Glutamatergic neuron (in vitro differentiated cells): ENCODE results near the gene GEMIN8. TPM values are rescaled to one million over a fixed set of nuclear protein-coding genes. Genes with fewer than 3 reads are reported as not detected.
A peak's percentile ranks its signal among the peaks of the same experiment; 100 is the strongest.

ENCODE experiments used
- DNase-seq: peaks from one replicate; pipeline ENCODE4 v3.0.0; 2022
- H3K27ac Mint-ChIP-seq: one replicate; pipeline ENCODE4 v1.8.0; 2020; ENCODE audit warnings: mild to moderate bottlenecking, mixed read lengths, inconsistent platforms; ENCODE audit not compliant: unreplicated experiment
- H3K27me3 Mint-ChIP-seq: one replicate; pipeline ENCODE4 v1.8.0; 2020; ENCODE audit warnings: mild to moderate bottlenecking, moderate library complexity, mixed read lengths, inconsistent platforms; ENCODE audit not compliant: unreplicated experiment
- H3K36me3 Mint-ChIP-seq: one replicate; pipeline ENCODE4 v1.8.0; 2020; ENCODE audit warnings: mild to moderate bottlenecking, mixed read lengths, inconsistent platforms; ENCODE audit not compliant: unreplicated experiment
- H3K4me1 Mint-ChIP-seq: one replicate; pipeline ENCODE4 v1.8.0; 2020; ENCODE audit warnings: mild to moderate bottlenecking, low read depth, mixed read lengths, inconsistent platforms; ENCODE audit not compliant: unreplicated experiment
- H3K4me3 Mint-ChIP-seq: one replicate; pipeline ENCODE4 v1.8.0; 2020; ENCODE audit warnings: mild to moderate bottlenecking, mixed read lengths, inconsistent platforms; ENCODE audit not compliant: unreplicated experiment
- H3K9me3 Mint-ChIP-seq: one replicate; pipeline ENCODE4 v1.8.0; 2020; ENCODE audit warnings: mild to moderate bottlenecking, moderate library complexity, mixed read lengths, inconsistent platforms; ENCODE audit not compliant: unreplicated experiment
- total RNA-seq: library from RNA; stranded (reverse); fragmentation: NEBNext Ultra II Directional; extraction: Animal tissue kit (Norgen Biotek cat#: 25700); gene quantifications from one replicate; pipeline ENCODE4 v1.2.1, GENCODE V29; 2021; ENCODE audit not compliant: unreplicated experiment
- TF ChIP-seq, protein P1 (sequence below): fragments of 200-600 bp; sonication (generic); IDR thresholded peaks from one replicate; pipeline ENCODE4 v1.5.0; 2021; ENCODE audit not compliant: partially characterized antibody, unreplicated experiment

GEMIN8 gene
- total RNA-seq, 1 donor from 2014 or later = 8.2 TPM

DNA sequence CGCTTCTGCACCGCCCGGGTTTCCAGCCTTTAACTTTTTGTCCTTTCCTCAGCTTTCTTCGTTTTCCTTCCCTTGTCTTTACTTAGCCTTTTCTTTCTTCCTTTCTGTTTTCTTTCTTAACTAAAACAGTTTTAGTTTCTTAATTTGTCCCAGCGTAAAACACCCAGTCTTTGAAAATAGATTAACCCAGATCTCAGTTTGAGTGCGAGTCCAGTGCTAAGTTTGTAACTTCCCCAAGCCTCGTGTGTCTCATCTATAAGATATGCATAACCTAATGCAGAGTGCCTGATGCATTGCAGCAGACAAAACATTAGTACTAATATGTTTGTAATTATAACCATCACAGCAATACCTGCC, 460 bp upstream of the GEMIN8 start:
- H3K27ac Mint-ChIP-seq = peak overlapping the region; percentile 94
- TF ChIP-seq, protein P1, sequence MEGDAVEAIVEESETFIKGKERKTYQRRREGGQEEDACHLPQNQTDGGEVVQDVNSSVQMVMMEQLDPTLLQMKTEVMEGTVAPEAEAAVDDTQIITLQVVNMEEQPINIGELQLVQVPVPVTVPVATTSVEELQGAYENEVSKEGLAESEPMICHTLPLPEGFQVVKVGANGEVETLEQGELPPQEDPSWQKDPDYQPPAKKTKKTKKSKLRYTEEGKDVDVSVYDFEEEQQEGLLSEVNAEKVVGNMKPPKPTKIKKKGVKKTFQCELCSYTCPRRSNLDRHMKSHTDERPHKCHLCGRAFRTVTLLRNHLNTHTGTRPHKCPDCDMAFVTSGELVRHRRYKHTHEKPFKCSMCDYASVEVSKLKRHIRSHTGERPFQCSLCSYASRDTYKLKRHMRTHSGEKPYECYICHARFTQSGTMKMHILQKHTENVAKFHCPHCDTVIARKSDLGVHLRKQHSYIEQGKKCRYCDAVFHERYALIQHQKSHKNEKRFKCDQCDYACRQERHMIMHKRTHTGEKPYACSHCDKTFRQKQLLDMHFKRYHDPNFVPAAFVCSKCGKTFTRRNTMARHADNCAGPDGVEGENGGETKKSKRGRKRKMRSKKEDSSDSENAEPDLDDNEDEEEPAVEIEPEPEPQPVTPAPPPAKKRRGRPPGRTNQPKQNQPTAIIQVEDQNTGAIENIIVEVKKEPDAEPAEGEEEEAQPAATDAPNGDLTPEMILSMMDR = no peak

DNA sequence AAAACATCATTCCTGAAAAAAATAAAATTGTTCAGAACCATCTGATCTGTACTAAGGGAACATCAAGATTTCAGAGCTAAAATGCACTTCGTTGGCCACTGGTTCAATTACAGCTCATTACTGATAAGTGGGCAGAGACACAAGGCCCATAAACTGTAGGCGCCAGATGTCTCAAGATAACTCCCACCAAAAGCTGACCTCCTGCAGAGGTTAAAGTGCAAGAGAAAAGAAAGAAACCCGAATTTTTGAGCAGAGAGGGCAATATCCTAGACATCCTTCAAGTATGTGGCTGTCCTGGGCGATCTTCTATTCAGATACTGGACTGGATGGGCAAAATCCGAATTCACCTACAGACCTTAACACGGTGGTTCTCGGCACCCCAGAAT, 660 bp downstream of the GEMIN8 start:
- H3K4me1 Mint-ChIP-seq = peaks cover 8% of the 10 kb centered on the region
- TF ChIP-seq, protein P1 = no peak
- H3K27me3 Mint-ChIP-seq = peaks cover 4% of the 10 kb centered on the region
- H3K36me3 Mint-ChIP-seq = no peaks in the 10 kb centered on the region
- DNase-seq = no peak
- H3K27ac Mint-ChIP-seq = peak overlapping the region; percentile 93
- H3K4me3 Mint-ChIP-seq = peak overlapping the region; percentile 85
- H3K9me3 Mint-ChIP-seq = peaks cover 2% of the 10 kb centered on the region

More for the DNA sequence above, 460 bp upstream of the GEMIN8 start:
- Mint-ChIP-seq H3K9me3 (peaks cover 2% of the 10 kb centered on the region), H3K36me3 (no peaks in the 10 kb centered on the region), H3K4me3 (peak overlapping the region; percentile 100), H3K27me3 (peaks cover 4% of the 10 kb centered on the region), H3K4me1 (peaks cover 8% of the 10 kb centered on the region)
- DNase-seq = no peak

GRCh38 chrX:14028473-14028872, 1.2 kb downstream of the GEMIN8 start:
- Mint-ChIP-seq H3K9me3 (peaks cover 2% of the 10 kb centered on the region), H3K4me1 (peaks cover 8% of the 10 kb centered on the region), H3K27ac (no peak overlapping the region), H3K4me3 (peak overlapping the region; percentile 85), H3K36me3 (no peaks in the 10 kb centered on the region), H3K27me3 (peaks cover 2% of the 10 kb centered on the region)
- TF ChIP-seq, protein P1 = no peak
- DNase-seq = no peak

DNA sequence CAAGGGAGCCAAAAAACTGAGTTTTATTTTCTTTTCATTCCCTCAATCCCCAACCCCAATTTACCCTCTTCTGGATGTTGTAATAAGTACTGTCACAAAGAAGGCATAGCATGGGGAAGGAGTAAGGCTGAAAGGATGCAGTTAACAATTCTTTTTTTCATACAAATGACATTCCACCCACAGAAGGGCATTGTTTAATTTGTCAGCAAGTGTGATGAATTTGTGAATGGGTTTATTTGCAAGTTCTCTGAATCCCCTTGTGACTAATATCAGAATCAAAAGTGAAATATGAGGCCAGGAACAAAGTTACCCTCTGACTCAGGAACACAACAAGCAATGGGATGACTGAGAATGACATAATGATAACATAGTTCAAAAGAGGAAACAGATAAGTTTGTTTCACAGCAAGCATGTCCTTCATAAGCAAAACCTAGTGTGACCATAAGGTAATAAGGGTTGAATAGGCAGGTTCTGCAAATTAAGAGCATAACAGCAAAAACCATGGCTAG, 2.1 kb downstream of the GEMIN8 start:
- Mint-ChIP-seq H3K9me3 (peaks cover 2% of the 10 kb centered on the region), H3K27me3 (peaks cover 2% of the 10 kb centered on the region), H3K4me1 (peaks cover 4% of the 10 kb centered on the region), H3K4me3 (no peak overlapping the region), H3K36me3 (no peaks in the 10 kb centered on the region), H3K27ac (no peak overlapping the region)
- TF ChIP-seq, protein P1 = no peak
- no peak for DNase-seq

DNA sequence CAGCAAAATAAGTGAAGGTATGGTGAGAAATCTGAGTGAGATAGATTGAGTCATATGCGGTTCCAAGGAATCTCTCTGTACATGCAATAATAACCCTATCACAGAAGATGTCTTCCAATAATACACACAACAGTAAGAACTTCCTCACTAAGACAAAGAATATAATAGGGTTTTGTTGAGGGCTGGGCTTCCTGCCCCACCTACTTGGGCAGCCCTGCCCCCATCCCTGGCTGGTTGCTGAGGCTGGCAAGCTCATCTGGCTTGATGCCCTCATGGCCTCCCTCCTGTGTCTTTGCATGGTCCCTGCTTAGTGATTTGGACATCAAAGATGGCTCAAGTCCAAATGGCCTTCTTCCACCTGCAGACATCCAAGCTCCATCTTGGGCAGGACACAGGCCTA, 2.7 kb downstream of the GEMIN8 start:
- DNase-seq = no peak

More for the DNA sequence above, 2.7 kb downstream of the GEMIN8 start:
- TF ChIP-seq, protein P1 = no peak
- H3K4me1 Mint-ChIP-seq = peaks cover 4% of the 10 kb centered on the region
- no peak overlapping the region for H3K4me3 Mint-ChIP-seq
- H3K27me3 Mint-ChIP-seq = peaks cover 2% of the 10 kb centered on the region
- no peak overlapping the region for H3K27ac Mint-ChIP-seq
- H3K36me3 Mint-ChIP-seq = no peaks in the 10 kb centered on the region
- H3K9me3 Mint-ChIP-seq = peaks cover 2% of the 10 kb centered on the region
